H1 (cell line): Measurements from ENCODE around the gene PCDHB16.
"Not testable (repeated sequence)": the region's sequence is repeated elsewhere in the genome, so short reads cannot be mapped to it uniquely, and the experiment has no call there.

Source experiments
- ATF2 ChIP-seq: IDR thresholded peaks from 2 replicates; pipeline ENCODE4 v1.6.1; 2012; ENCODE audit warnings: low read length, inconsistent platforms
- CBX5 ChIP-seq: fragments of 300-800, 300-1000 bp; sonication (generic); IDR thresholded peaks from 2 replicates; pipeline ENCODE4 v1.7.1; 2016; ENCODE audit warnings: antibody characterized with exemption, low read length, low read depth
- CTCF ChIP-seq, 3 experiments: IDR thresholded peaks; 1 replicate in 2 of 3; 2 replicates in 1 of 3; pipeline versions ENCODE4 v1.5.1 to v1.6.1; 2011; ENCODE audit warnings: low read length in 3 of 3, mild to moderate bottlenecking in 3 of 3, inconsistent platforms in 2 of 3, low read depth in 1 of 3, moderate library complexity in 1 of 3; ENCODE audit not compliant: insufficient read depth in 1 of 3; ENCODE audit errors: control extremely low read depth in 1 of 3
- E2F6 ChIP-seq: IDR thresholded peaks from 2 replicates; pipeline ENCODE4 v1.6.1; 2012; ENCODE audit warnings: inconsistent platforms
- EZH2 ChIP-seq: fragments of 200-600 bp; sonication (generic); IDR thresholded peaks from 2 replicates; pipeline ENCODE4 v1.7.1; 2012; ENCODE audit warnings: low read depth, mild to moderate bottlenecking, moderate library complexity, low read length, inconsistent platforms; ENCODE audit not compliant: severe bottlenecking
- JUND ChIP-seq: IDR thresholded peaks from 2 replicates; pipeline ENCODE4 v1.6.1; 2011; ENCODE audit warnings: mild to moderate bottlenecking, improper control_type of control experiment, low read length
- KDM1A ChIP-seq: fragments of 200-600, 300-600 bp; sonication (generic); IDR thresholded peaks from 2 replicates; pipeline ENCODE4 v1.7.1; 2016; ENCODE audit warnings: mild to moderate bottlenecking, low read length, borderline replicate concordance
- MAX ChIP-seq: IDR thresholded peaks from 2 replicates; pipeline ENCODE4 v1.6.1; 2012; ENCODE audit warnings: inconsistent platforms
- POLR2A ChIP-seq, 2 experiments: IDR thresholded peaks; 1 replicate in 1 of 2; 2 replicates in 1 of 2; pipeline ENCODE4 v1.6.1; 2011; ENCODE audit warnings: low read depth in 2 of 2, low read length in 2 of 2, mild to moderate bottlenecking in 2 of 2; ENCODE audit errors: control extremely low read depth in 1 of 2
- SUZ12 ChIP-seq: fragments of 200-600 bp; sonication (generic); IDR thresholded peaks from 2 replicates; pipeline ENCODE4 v1.6.1; 2012; ENCODE audit warnings: mild to moderate bottlenecking, inconsistent platforms, low read length, moderate library complexity, mixed read lengths

GRCh38 chr5:141179876-141180275, 2.3 kb upstream of the PCDHB16 start:
- TF ChIP-seq ATF2; E2F6; CTCF (IDR thresholded peaks at IDR 0.05; ENCODE audit: control extremely low read depth in 1 of 3, insufficient read depth in 1 of 3, low read depth in 1 of 3, low read length in 3 of 3); MAX; JUND; POLR2A (IDR thresholded peaks at IDR 0.05; ENCODE audit: control extremely low read depth in 1 of 2, low read depth in 2 of 2, low read length in 2 of 2); CBX5; KDM1A; EZH2; SUZ12: not testable (repeated sequence)
